IMR-90 (cell line): ENCODE measurements around the gene FBXL19. TPM values are rescaled to one million over a fixed set of nuclear protein-coding genes. Genes with fewer than 3 reads are reported as not detected.

Experiments
- ATAC-seq: fragments of 200-7000 bp; cut with Tn5 transposase; 2 replicates; pipeline ENCODE4 v1.9.1; 2020; ENCODE audit warnings: low read depth, mild to moderate bottlenecking, moderate library complexity
- BruUV-seq: library from RNA; stranded (reverse); fragments of 400-500 nt; replicated peaks from 2 replicates; lab custom pipeline; 2021; lab: Mats Ljungman, UMichigan
- CTCF ChIA-PET: fragments of 300-600 bp; formaldehyde crosslinking; extraction: SDS; loops from one replicate; lab custom pipeline; 2021; ENCODE audit warnings: antibody characterized with exemption; lab: Yijun Ruan, JAX
- POLR2A ChIA-PET: fragments of 300-600 bp; sonication (Branson Sonifier 250); formaldehyde crosslinking; loops from one replicate; lab custom pipeline; 2022; ENCODE audit warnings: antibody characterized with exemption; ENCODE audit not compliant: unreplicated experiment; lab: Charles Lee
- DNase-seq: peaks from one replicate; pipeline ENCODE4 v3.0.0; 2013
- H2AFZ ChIP-seq: replicated peaks from 2 replicates; pipeline ENCODE3; 2013; ENCODE audit warnings: low read length, mild to moderate bottlenecking; ENCODE audit not compliant: poor library complexity
- H2AK5ac ChIP-seq: 2 replicates; pipeline ENCODE4 v1.6.1; 2013; ENCODE audit warnings: low read depth, low read length, inconsistent platforms
- H2AK9ac ChIP-seq: replicated peaks from 2 replicates; pipeline ENCODE3; 2013; ENCODE audit warnings: mild to moderate bottlenecking, low read depth, low read length, moderate library complexity; ENCODE audit not compliant: poor library complexity
- H2BK120ac ChIP-seq: 2 replicates; pipeline ENCODE4 v1.6.1; 2013; ENCODE audit warnings: low read depth, low read length, inconsistent platforms
- H2BK15ac ChIP-seq: 3 replicates; pipeline ENCODE4 v1.6.1; 2013; ENCODE audit warnings: low read depth, low read length, inconsistent platforms
- H2BK20ac ChIP-seq: 2 replicates; pipeline ENCODE4 v1.6.1; 2013; ENCODE audit warnings: low read depth, mild to moderate bottlenecking, inconsistent platforms, low read length, moderate library complexity
- H2BK5ac ChIP-seq: 2 replicates; pipeline ENCODE4 v1.6.1; 2013; ENCODE audit warnings: mild to moderate bottlenecking, low read depth, low read length, inconsistent platforms; ENCODE audit not compliant: poor library complexity, severe bottlenecking
- H3K14ac ChIP-seq: replicated peaks from 2 replicates; pipeline ENCODE4 v1.6.1; 2013; ENCODE audit warnings: low read depth, low read length, inconsistent platforms
- H3K18ac ChIP-seq: 2 replicates; pipeline ENCODE4 v1.6.1; 2013; ENCODE audit warnings: low read depth, low read length, control low read depth
- H3K23ac ChIP-seq: 2 replicates; pipeline ENCODE4 v1.6.1; 2013; ENCODE audit warnings: low read depth, low read length, inconsistent platforms
- H3K27ac ChIP-seq: 2 replicates; pipeline ENCODE4 v1.5.1; 2013; ENCODE audit warnings: mild to moderate bottlenecking, control low read depth, low read length; ENCODE audit not compliant: insufficient read depth
- H3K27me3 ChIP-seq: 2 replicates; pipeline ENCODE4 v1.6.1; 2013; ENCODE audit warnings: low read length; ENCODE audit not compliant: control insufficient read depth, insufficient read depth
- H3K36me3 ChIP-seq: 2 replicates; pipeline ENCODE4 v1.6.1; 2013; ENCODE audit warnings: low read length, mixed read lengths; ENCODE audit not compliant: control insufficient read depth, insufficient read depth
- H3K4ac ChIP-seq: 2 replicates; pipeline ENCODE4 v1.6.1; 2013; ENCODE audit warnings: low read depth, low read length, inconsistent platforms
- H3K4me1 ChIP-seq: 2 replicates; pipeline ENCODE4 v1.6.1; 2013; ENCODE audit warnings: low read length, mixed read lengths; ENCODE audit not compliant: control insufficient read depth, insufficient read depth
- H3K4me2 ChIP-seq: 2 replicates; pipeline ENCODE4 v1.6.1; 2013; ENCODE audit warnings: low read depth, mild to moderate bottlenecking, control low read depth, low read length, moderate library complexity
- H3K4me3 ChIP-seq: 2 replicates; pipeline ENCODE4 v1.5.1; 2013; ENCODE audit warnings: low read depth, mild to moderate bottlenecking, control low read depth, low read length, moderate library complexity; ENCODE audit not compliant: insufficient read depth
- H3K56ac ChIP-seq: 2 replicates; pipeline ENCODE4 v1.6.1; 2013; ENCODE audit warnings: low read length, inconsistent platforms; ENCODE audit not compliant: insufficient read depth; ENCODE audit errors: extremely low read depth
- H3K79me1 ChIP-seq, 2 experiments: 2 replicates each; pipeline ENCODE4 v1.6.1; 2013; ENCODE audit warnings: low read length in 2 of 2, inconsistent platforms in 1 of 2, low read depth in 1 of 2
- H3K9ac ChIP-seq: 2 replicates; pipeline ENCODE4 v1.6.1; 2013; ENCODE audit warnings: low read depth, low read length, control low read depth
- H3K9me1 ChIP-seq: 2 replicates; pipeline ENCODE4 v1.6.1; 2013; ENCODE audit warnings: low read length, inconsistent platforms; ENCODE audit not compliant: insufficient read depth
- H3K9me3 ChIP-seq: 2 replicates; pipeline ENCODE4 v1.6.1; 2013; ENCODE audit warnings: low read length; ENCODE audit not compliant: control insufficient read depth, insufficient read depth
- H4K20me1 ChIP-seq: 2 replicates; pipeline ENCODE4 v1.6.1; 2013; ENCODE audit warnings: low read length, inconsistent platforms; ENCODE audit not compliant: insufficient read depth
- H4K5ac ChIP-seq: 2 replicates; pipeline ENCODE4 v1.6.1; 2013; ENCODE audit warnings: mild to moderate bottlenecking, low read depth, low read length, control low read depth
- H4K8ac ChIP-seq, 2 experiments: 2 replicates each; pipeline ENCODE4 v1.6.1; 2013; ENCODE audit warnings: low read depth in 2 of 2, low read length in 2 of 2, control low read depth in 1 of 2, inconsistent platforms in 1 of 2
- H4K91ac ChIP-seq: 2 replicates; pipeline ENCODE4 v1.6.1; 2013; ENCODE audit warnings: low read depth, low read length, inconsistent platforms; ENCODE audit not compliant: insufficient read depth
- BHLHE40 ChIP-seq: fragments of 150-350 bp; IDR thresholded peaks from 2 replicates; pipeline ENCODE4 v1.6.1; 2016; ENCODE audit warnings: mild to moderate bottlenecking, low read depth, low read length
- CEBPB ChIP-seq: IDR thresholded peaks from 2 replicates; pipeline ENCODE4 v1.6.1; 2012; ENCODE audit warnings: low read depth, low read length, improper control_type of control experiment
- CHD1 ChIP-seq: IDR thresholded peaks from 2 replicates; pipeline ENCODE4 v1.6.1; 2012; ENCODE audit warnings: low read depth, low read length, improper control_type of control experiment
- CTCF ChIP-seq: conservative IDR thresholded peaks from 2 replicates; pipeline ENCODE4 v1.5.1; 2012; ENCODE audit warnings: mild to moderate bottlenecking, low read depth, low read length, improper control_type of control experiment
- FOS ChIP-seq: fragments of 150-350 bp; IDR thresholded peaks from 2 replicates; pipeline ENCODE4 v1.6.1; 2016; ENCODE audit warnings: low read depth, low read length
- MAFK ChIP-seq: IDR thresholded peaks from 2 replicates; pipeline ENCODE4 v1.6.1; 2012; ENCODE audit warnings: low read depth, low read length, improper control_type of control experiment
- MAZ ChIP-seq: IDR thresholded peaks from 2 replicates; pipeline ENCODE4 v1.6.1; 2012; ENCODE audit warnings: low read depth, mild to moderate bottlenecking, low read length, improper control_type of control experiment, moderate library complexity, borderline replicate concordance
- MXI1 ChIP-seq: IDR thresholded peaks from 2 replicates; pipeline ENCODE4 v1.6.1; 2012; ENCODE audit warnings: low read depth, mild to moderate bottlenecking, low read length, moderate library complexity, borderline replicate concordance
- NFE2L2 ChIP-seq: fragments of 150-350 bp; IDR thresholded peaks from 2 replicates; pipeline ENCODE4 v1.6.1; 2016; ENCODE audit warnings: low read depth, mild to moderate bottlenecking, low read length
- POLR2A ChIP-seq: IDR thresholded peaks from 2 replicates; pipeline ENCODE4 v1.6.1; 2012; ENCODE audit warnings: mild to moderate bottlenecking, low read depth, low read length
- RFX5 ChIP-seq: IDR thresholded peaks from 2 replicates; pipeline ENCODE4 v1.8.0; 2012; ENCODE audit warnings: low read depth, mild to moderate bottlenecking, low read length, moderate library complexity
- SMC3 ChIP-seq: fragments of 150-350 bp; IDR thresholded peaks from 2 replicates; pipeline ENCODE4 v1.6.1; 2016; ENCODE audit warnings: low read depth, mild to moderate bottlenecking, antibody characterized with exemption, low read length, moderate library complexity
- WGBS, 2 experiments: methylation state at CpG; one replicate each; pipeline versions ENCODE4 v1.1.5 to v1.1.7; 2013; ENCODE audit warnings: missing lambda C conversion rate in 2 of 2; ENCODE audit not compliant: insufficient read length in 1 of 2; ENCODE audit errors: extremely low coverage in 2 of 2; 5-methylcytosine and 5-hydroxymethylcytosine counted together
- dilution Hi-C: fragments of 300-500 bp; cut with HindIII; formaldehyde crosslinking; loops from one replicate; pipeline ENCODE4 v1.14.3; 2018; ENCODE audit warnings: low sequenced_read_pairs; ENCODE audit not compliant: unreplicated experiment
- in situ Hi-C: fragments of 300-500 bp; cut with MboI; formaldehyde crosslinking; loops from 3 replicates; pipeline ENCODE4 v1.14.3; 2019; ENCODE audit warnings: low sequenced_read_pairs, inconsistent platforms, mixed read lengths
- intact Hi-C: fragments of 100-400 bp; cut with micrococcal nuclease; formaldehyde crosslinking; loops from 2 replicates; pipeline ENCODE4 v1.10.0; 2022
- polyA plus RNA-seq, 3 experiments: library from polyadenylated mRNA; depleted of rRNA; stranded (reverse); fragments of >200 nt; gene quantifications; 2 replicates each; pipeline ENCODE4 v1.2.3, GENCODE V29; 2012; ENCODE audit warnings: low replicate concordance in 1 of 3
- total RNA-seq: library from RNA; depleted of rRNA; stranded (reverse); fragments of >200 nt; gene quantifications from 2 replicates; pipeline ENCODE4 v1.2.3, GENCODE V29; 2012
- TF ChIP-seq, protein P1 (sequence below): fragments of 150-350 bp; IDR thresholded peaks from 2 replicates; pipeline ENCODE4 v1.6.1; 2016; ENCODE audit warnings: low read depth, mild to moderate bottlenecking, low read length, moderate library complexity, borderline replicate concordance
- TF ChIP-seq, protein P2 (sequence below): fragments of 150-350 bp; IDR thresholded peaks from 2 replicates; pipeline ENCODE4 v1.6.1; 2017; ENCODE audit warnings: mild to moderate bottlenecking, antibody characterized with exemption, low read length, low read depth

Gene FBXL19
- total and polyA plus RNA-seq, 2 of the 4 experiments (the other 2 are of a cell fraction) = 5.0 to 13.8 TPM

- CTCF ChIA-PET = no interaction called here
Measured at GRCh38 chr16:30884760-30885159, 38.6 kb upstream of the FBXL19 start.

More at GRCh38 chr16:30884760-30885159, 38.6 kb upstream of the FBXL19 start:
- intact Hi-C loops (no loop called here), in situ Hi-C loops (no loop called here), dilution Hi-C loops (no loop called here)
- no peaks in the 10 kb centered on the region for H3K27me3 ChIP-seq
- H3K4me2 ChIP-seq = no peak overlapping the region
- H2BK15ac ChIP-seq = no peak overlapping the region
- no peak overlapping the region for H3K14ac ChIP-seq
- H3K27ac ChIP-seq = no peak overlapping the region
- H3K9ac ChIP-seq = no peak overlapping the region
- no peak overlapping the region for H4K91ac ChIP-seq
- no peak overlapping the region for H2AFZ ChIP-seq
- H4K20me1 ChIP-seq = no peaks in the 10 kb centered on the region
- no peak overlapping the region for H4K8ac ChIP-seq
- DNase-seq (no peak), ATAC-seq (no peak)
- H3K9me3 ChIP-seq = no peaks in the 10 kb centered on the region
- no peak overlapping the region for H2BK20ac ChIP-seq
- no peak overlapping the region for H2AK9ac ChIP-seq
- no peak overlapping the region for H3K4ac ChIP-seq
- H3K4me3 ChIP-seq = no peak overlapping the region
- no peak overlapping the region for H4K5ac ChIP-seq
- POLR2A ChIA-PET = no interaction called here
- no peaks in the 10 kb centered on the region for H3K9me1 ChIP-seq
- peaks cover 8 to 54% of the 10 kb centered on the region in 2 experiments for H3K79me1 ChIP-seq
- TF ChIP-seq, protein P1, sequence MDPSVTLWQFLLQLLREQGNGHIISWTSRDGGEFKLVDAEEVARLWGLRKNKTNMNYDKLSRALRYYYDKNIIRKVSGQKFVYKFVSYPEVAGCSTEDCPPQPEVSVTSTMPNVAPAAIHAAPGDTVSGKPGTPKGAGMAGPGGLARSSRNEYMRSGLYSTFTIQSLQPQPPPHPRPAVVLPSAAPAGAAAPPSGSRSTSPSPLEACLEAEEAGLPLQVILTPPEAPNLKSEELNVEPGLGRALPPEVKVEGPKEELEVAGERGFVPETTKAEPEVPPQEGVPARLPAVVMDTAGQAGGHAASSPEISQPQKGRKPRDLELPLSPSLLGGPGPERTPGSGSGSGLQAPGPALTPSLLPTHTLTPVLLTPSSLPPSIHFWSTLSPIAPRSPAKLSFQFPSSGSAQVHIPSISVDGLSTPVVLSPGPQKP = no peak
- TF ChIP-seq MXI1 (no peak), FOS (no peak), MAFK (no peak), MAZ (no peak), BHLHE40 (no peak), POLR2A (no peak), CEBPB (no peak), SMC3 (no peak), NFE2L2 (no peak), RFX5 (no peak), CHD1 (no peak), CTCF (no peak)
- TF ChIP-seq, protein P2, sequence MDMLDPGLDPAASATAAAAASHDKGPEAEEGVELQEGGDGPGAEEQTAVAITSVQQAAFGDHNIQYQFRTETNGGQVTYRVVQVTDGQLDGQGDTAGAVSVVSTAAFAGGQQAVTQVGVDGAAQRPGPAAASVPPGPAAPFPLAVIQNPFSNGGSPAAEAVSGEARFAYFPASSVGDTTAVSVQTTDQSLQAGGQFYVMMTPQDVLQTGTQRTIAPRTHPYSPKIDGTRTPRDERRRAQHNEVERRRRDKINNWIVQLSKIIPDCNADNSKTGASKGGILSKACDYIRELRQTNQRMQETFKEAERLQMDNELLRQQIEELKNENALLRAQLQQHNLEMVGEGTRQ = no peak
- H3K4me1 ChIP-seq = no peaks in the 10 kb centered on the region
- H3K18ac ChIP-seq = no peak overlapping the region
- no peak overlapping the region for H2BK120ac ChIP-seq
- WGBS, 2 experiments = no CpG with 5 or more reads among the region's 3 CpGs
- H3K23ac ChIP-seq = no peak overlapping the region
- no peak overlapping the region for H3K56ac ChIP-seq
- BruUV-seq = no TSS peak
- no peak overlapping the region for H2AK5ac ChIP-seq
- H2BK5ac ChIP-seq = no peak overlapping the region
- peaks cover 41% of the 10 kb centered on the region for H3K36me3 ChIP-seq
